ENCODE measurements around the gene PTPRK.

PTPRK gene

GRCh38 chr6:128070406-128070805 lies 450.0 kb downstream of the PTPRK start:
- no peak for TF ChIP-seq ZC3H10 (CRISPR knock-in tag; IDR thresholded peaks at IDR 0.05)
- no peak for TF ChIP-seq PPARA (CRISPR knock-in tag; IDR thresholded peaks at IDR 0.05; ENCODE audit: borderline replicate concordance)
- TF ChIP-seq SNAI2 (CRISPR knock-in tag; IDR thresholded peaks at IDR 0.05), result no peak
- TF ChIP-seq ZFP3 (CRISPR knock-in tag; IDR thresholded peaks at IDR 0.05), result no peak
- TF ChIP-seq ZNF70 (CRISPR knock-in tag; IDR thresholded peaks at IDR 0.05), result no peak
- no peak for TF ChIP-seq ARNTL (CRISPR knock-in tag; IDR thresholded peaks at IDR 0.05; ENCODE audit: borderline replicate concordance, low read depth)
- TF ChIP-seq, protein P1, sequence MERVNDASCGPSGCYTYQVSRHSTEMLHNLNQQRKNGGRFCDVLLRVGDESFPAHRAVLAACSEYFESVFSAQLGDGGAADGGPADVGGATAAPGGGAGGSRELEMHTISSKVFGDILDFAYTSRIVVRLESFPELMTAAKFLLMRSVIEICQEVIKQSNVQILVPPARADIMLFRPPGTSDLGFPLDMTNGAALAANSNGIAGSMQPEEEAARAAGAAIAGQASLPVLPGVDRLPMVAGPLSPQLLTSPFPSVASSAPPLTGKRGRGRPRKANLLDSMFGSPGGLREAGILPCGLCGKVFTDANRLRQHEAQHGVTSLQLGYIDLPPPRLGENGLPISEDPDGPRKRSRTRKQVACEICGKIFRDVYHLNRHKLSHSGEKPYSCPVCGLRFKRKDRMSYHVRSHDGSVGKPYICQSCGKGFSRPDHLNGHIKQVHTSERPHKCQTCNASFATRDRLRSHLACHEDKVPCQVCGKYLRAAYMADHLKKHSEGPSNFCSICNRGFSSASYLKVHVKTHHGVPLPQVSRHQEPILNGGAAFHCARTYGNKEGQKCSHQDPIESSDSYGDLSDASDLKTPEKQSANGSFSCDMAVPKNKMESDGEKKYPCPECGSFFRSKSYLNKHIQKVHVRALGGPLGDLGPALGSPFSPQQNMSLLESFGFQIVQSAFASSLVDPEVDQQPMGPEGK (CRISPR knock-in tag; IDR thresholded peaks at IDR 0.05; ENCODE audit: borderline replicate concordance), result no peak
- no peak for TF ChIP-seq BACH2 (CRISPR knock-in tag; IDR thresholded peaks at IDR 0.05; ENCODE audit: borderline replicate concordance)
- TF ChIP-seq ZNF565 (CRISPR knock-in tag; conservative IDR thresholded peaks at IDR 0.05; ENCODE audit: low read depth), result no peak
- TF ChIP-seq, protein P2, sequence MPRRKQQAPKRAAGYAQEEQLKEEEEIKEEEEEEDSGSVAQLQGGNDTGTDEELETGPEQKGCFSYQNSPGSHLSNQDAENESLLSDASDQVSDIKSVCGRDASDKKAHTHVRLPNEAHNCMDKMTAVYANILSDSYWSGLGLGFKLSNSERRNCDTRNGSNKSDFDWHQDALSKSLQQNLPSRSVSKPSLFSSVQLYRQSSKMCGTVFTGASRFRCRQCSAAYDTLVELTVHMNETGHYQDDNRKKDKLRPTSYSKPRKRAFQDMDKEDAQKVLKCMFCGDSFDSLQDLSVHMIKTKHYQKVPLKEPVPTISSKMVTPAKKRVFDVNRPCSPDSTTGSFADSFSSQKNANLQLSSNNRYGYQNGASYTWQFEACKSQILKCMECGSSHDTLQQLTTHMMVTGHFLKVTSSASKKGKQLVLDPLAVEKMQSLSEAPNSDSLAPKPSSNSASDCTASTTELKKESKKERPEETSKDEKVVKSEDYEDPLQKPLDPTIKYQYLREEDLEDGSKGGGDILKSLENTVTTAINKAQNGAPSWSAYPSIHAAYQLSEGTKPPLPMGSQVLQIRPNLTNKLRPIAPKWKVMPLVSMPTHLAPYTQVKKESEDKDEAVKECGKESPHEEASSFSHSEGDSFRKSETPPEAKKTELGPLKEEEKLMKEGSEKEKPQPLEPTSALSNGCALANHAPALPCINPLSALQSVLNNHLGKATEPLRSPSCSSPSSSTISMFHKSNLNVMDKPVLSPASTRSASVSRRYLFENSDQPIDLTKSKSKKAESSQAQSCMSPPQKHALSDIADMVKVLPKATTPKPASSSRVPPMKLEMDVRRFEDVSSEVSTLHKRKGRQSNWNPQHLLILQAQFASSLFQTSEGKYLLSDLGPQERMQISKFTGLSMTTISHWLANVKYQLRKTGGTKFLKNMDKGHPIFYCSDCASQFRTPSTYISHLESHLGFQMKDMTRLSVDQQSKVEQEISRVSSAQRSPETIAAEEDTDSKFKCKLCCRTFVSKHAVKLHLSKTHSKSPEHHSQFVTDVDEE (CRISPR knock-in tag; IDR thresholded peaks at IDR 0.05), result no peak
- TF ChIP-seq CSRNP3 (CRISPR knock-in tag; IDR thresholded peaks at IDR 0.05), result no peak
- TF ChIP-seq ISL1 (CRISPR knock-in tag; IDR thresholded peaks at IDR 0.05), result no peak
- TF ChIP-seq OSR1 (CRISPR knock-in tag; IDR thresholded peaks at IDR 0.05), result no peak
- TF ChIP-seq CREB5 (CRISPR knock-in tag; IDR thresholded peaks at IDR 0.05; ENCODE audit: low read depth), result no peak
- no peak for TF ChIP-seq CSDC2 (CRISPR knock-in tag; IDR thresholded peaks at IDR 0.05)
- ATAC-seq, result peak; percentile 42; the same call in 2 of the 3 replicates

GRCh38 chr6:128069188-128069587 lies 451.2 kb downstream of the PTPRK start:
- no peak for TF ChIP-seq GLIS3 (CRISPR knock-in tag; IDR thresholded peaks at IDR 0.05)
- TF ChIP-seq CSRNP3 (CRISPR knock-in tag; IDR thresholded peaks at IDR 0.05), result no peak
- no peak for TF ChIP-seq ISL1 (CRISPR knock-in tag; IDR thresholded peaks at IDR 0.05)
- no peak for TF ChIP-seq TOX (CRISPR knock-in tag; IDR thresholded peaks at IDR 0.05; ENCODE audit: borderline replicate concordance)
- TF ChIP-seq, protein P1 (CRISPR knock-in tag; IDR thresholded peaks at IDR 0.05; ENCODE audit: borderline replicate concordance), result no peak
- TF ChIP-seq SNAI2 (CRISPR knock-in tag; IDR thresholded peaks at IDR 0.05), result no peak
- no peak for TF ChIP-seq OSR1 (CRISPR knock-in tag; IDR thresholded peaks at IDR 0.05)
- TF ChIP-seq CREB5 (CRISPR knock-in tag; IDR thresholded peaks at IDR 0.05; ENCODE audit: low read depth), result no peak
- TF ChIP-seq CSDC2 (CRISPR knock-in tag; IDR thresholded peaks at IDR 0.05), result no peak
- TF ChIP-seq ARNTL (CRISPR knock-in tag; IDR thresholded peaks at IDR 0.05; ENCODE audit: borderline replicate concordance, low read depth), result no peak
- no peak for TF ChIP-seq ESRRG (CRISPR knock-in tag; IDR thresholded peaks at IDR 0.05)
- TF ChIP-seq BACH2 (CRISPR knock-in tag; IDR thresholded peaks at IDR 0.05; ENCODE audit: borderline replicate concordance), result no peak
- TF ChIP-seq ZFP30 (CRISPR knock-in tag; IDR thresholded peaks at IDR 0.05), result no peak
- no peak for TF ChIP-seq ZFP3 (CRISPR knock-in tag; IDR thresholded peaks at IDR 0.05)
- TF ChIP-seq PPARA (CRISPR knock-in tag; IDR thresholded peaks at IDR 0.05; ENCODE audit: borderline replicate concordance), result no peak
- TF ChIP-seq ZNF565 (CRISPR knock-in tag; conservative IDR thresholded peaks at IDR 0.05; ENCODE audit: low read depth), result no peak
- TF ChIP-seq ZNF70 (CRISPR knock-in tag; IDR thresholded peaks at IDR 0.05), result no peak
- TF ChIP-seq, protein P2 (CRISPR knock-in tag; IDR thresholded peaks at IDR 0.05), result no peak
- TF ChIP-seq RARB (CRISPR knock-in tag; IDR thresholded peaks at IDR 0.05), result no peak
- TF ChIP-seq ZC3H10 (CRISPR knock-in tag; IDR thresholded peaks at IDR 0.05), result no peak
- ATAC-seq, result peak; percentile 89

Data from SK-N-SH treated with all-trans-retinoic acid at 6 μM for 48 hours (cell line).